Small intestine (tissue), 7 donors: ENCODE data around the gene IMPDH1. TPM values are rescaled to one million over a fixed set of nuclear protein-coding genes. Genes with fewer than 3 reads are reported as not detected.

Experiments
- DNase-seq, 2 donors: peaks; one replicate each; pipeline versions ENCODE4 v3.0.0 to v3.0.0-alpha.2; 2013
- FAIRE-seq: peaks from 2 replicates; lab custom pipeline; 2012; peaks lifted over from hg19 to GRCh38; lab: Jason Lieb, UNC
- H3K27ac ChIP-seq, 3 donors: one replicate each; pipeline ENCODE4 v1.5.1; 2013; ENCODE audit warnings: low read length in 2 of 3, mild to moderate bottlenecking in 2 of 3, control low read depth in 1 of 3, inconsistent platforms in 1 of 3, low read depth in 1 of 3, moderate library complexity in 1 of 3
- H3K27me3 ChIP-seq, 3 donors: one replicate each; pipeline ENCODE4 v1.6.1; 2013; ENCODE audit warnings: low read length in 3 of 3, inconsistent platforms in 1 of 3; ENCODE audit not compliant: control insufficient read depth in 3 of 3, insufficient read depth in 3 of 3
- H3K36me3 ChIP-seq, 3 donors: one replicate each; pipeline ENCODE4 v1.6.1; 2013; ENCODE audit warnings: low read length in 3 of 3, inconsistent platforms in 1 of 3, low read depth in 1 of 3, mild to moderate bottlenecking in 1 of 3, moderate library complexity in 1 of 3; ENCODE audit not compliant: control insufficient read depth in 3 of 3, insufficient read depth in 2 of 3
- H3K4me1 ChIP-seq, 3 donors: one replicate each; pipeline ENCODE4 v1.6.1; 2013; ENCODE audit warnings: low read length in 2 of 3, inconsistent platforms in 1 of 3, low read depth in 1 of 3, mild to moderate bottlenecking in 1 of 3, moderate library complexity in 1 of 3; ENCODE audit not compliant: control insufficient read depth in 3 of 3, insufficient read depth in 2 of 3
- H3K4me3 ChIP-seq, 3 donors: one replicate each; pipeline ENCODE4 v1.5.1; 2013; ENCODE audit warnings: low read length in 3 of 3, control low read depth in 1 of 3, inconsistent platforms in 1 of 3, low read depth in 1 of 3, mild to moderate bottlenecking in 1 of 3, moderate library complexity in 1 of 3
- H3K9me3 ChIP-seq, 2 donors: one replicate each; pipeline ENCODE4 v1.6.1; 2013; ENCODE audit warnings: low read depth in 1 of 2, low read length in 1 of 2; ENCODE audit not compliant: control insufficient read depth in 2 of 2, insufficient read depth in 1 of 2
- WGBS, 3 donors: extraction: QIAGEN DNeasy Blood & Tissue Kit; methylation state at CpG; one replicate each; pipeline ENCODE4 v1.1.7; 2013; 5-methylcytosine and 5-hydroxymethylcytosine counted together
- polyA plus RNA-seq, 4 donors: library from polyadenylated mRNA; stranded (reverse) in 3 of 4; unstranded in 1 of 4; fragments of 200-250 nt in 3 of 4; fragments of 120-200 nt in 1 of 4; gene quantifications; one replicate each; pipeline versions ENCODE4 v1.2.1 to v1.2.3, GENCODE V29; 2013
- donor health status: healthy with polysubstance abuse.
- donor health status: control.
- donor health status: control.
- donor health status: Bipolar disorder and iron deficiency.
- donor health status: healthy.

IMPDH1 gene
- polyA plus RNA-seq, 4 donors: 4.5 to 19.0 (median 10.9) TPM

DNA sequence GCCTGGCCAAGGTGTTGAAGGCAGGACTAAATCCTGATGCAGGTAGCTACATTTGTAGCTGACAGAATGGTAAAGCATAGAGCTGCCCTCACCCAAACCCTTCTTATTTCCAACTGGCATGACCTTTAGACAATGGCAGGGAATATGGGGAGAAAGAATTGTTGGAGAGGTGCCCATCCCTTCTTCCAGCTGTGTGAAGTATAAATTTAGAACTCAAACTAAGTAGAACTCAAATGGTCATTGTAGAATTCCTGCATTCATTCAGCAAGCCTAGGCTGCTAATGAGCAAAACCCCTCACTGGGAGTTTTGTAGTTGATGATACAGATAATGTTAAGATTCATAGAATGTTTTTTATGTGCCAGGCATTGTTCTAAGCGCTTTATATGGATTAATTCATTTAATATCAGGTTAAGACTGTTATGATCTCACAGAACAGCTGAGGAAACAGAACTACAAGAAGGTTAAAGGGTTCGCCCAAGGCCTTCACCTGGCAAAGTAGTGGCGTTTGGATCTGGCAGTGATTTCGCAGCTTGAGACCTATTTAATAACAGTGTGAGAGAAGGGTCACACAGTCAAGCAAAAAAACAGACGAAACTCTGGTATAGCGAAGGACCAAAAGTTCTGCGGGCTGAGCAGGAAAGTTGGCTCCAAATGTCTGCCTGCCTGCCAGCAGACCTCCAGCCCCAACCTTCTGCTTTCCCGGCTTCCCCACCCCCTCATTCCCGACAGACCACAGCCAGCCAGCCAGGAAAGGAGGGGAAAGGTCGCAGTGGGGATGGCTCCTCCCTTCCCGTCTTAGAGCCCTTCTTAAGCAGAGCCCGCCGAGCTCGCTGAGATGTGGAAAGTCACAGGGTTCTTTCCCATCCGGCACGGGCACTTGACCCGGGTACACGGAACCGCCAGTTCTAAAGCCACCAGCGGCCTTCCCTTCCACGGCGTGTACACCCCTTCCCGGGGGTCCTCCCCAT, 44.3 kb upstream of the IMPDH1 start:
- peak overlapping the region in 2 of 3 donors; percentile 3 to 5 for H3K4me3 ChIP-seq
- DNase-seq: peak; percentile 67 to 91
- H3K9me3 ChIP-seq: no peaks in the 10 kb centered on the region
- 9 to 33% (median 30%) methylated on average over 20 to 23 of the region's 23 CpGs for WGBS, 3 donors
- H3K4me1 ChIP-seq: peaks cover 0 to 30% (median 9%) of the 10 kb centered on the region in 3 donors
- H3K27ac ChIP-seq: peak overlapping the region; percentile 26 to 94 (median 89)
- H3K36me3 ChIP-seq: peaks cover 0 to 8% (median 0%) of the 10 kb centered on the region in 3 donors
- no peak for FAIRE-seq
- no peaks in the 10 kb centered on the region for H3K27me3 ChIP-seq

DNA sequence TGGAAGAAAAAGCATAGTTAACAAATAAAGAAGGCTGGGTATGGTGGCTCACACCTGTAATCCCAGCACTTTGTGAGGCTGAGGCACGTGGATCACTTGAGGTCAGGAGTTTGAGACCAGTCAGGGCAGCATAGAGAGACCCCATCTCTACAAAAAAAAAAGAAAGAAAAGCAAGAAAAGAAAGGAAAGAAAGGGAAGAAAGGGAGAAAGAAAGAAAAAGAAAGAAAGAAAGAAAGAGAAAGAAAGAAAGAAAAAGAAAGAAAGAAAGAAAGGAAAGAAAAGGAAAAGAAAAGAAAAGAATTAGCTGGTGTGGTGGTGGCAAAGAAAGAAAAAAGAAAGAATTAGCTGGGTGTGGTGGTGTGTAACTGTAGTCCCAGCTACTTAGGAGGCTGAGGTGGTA, 42.8 kb upstream of the IMPDH1 start:
- H3K4me1 ChIP-seq: peaks cover 0 to 30% (median 5%) of the 10 kb centered on the region in 3 donors
- no peak for FAIRE-seq
- H3K9me3 ChIP-seq: no peaks in the 10 kb centered on the region
- WGBS, 3 donors: 67 to 77% (median 72%) methylated on average over 1 of the region's 1 CpG
- H3K36me3 ChIP-seq: peaks cover 0 to 5% (median 0%) of the 10 kb centered on the region in 3 donors
- DNase-seq: no peak
- H3K27me3 ChIP-seq: no peaks in the 10 kb centered on the region
- H3K4me3 ChIP-seq: no peak overlapping the region
- no peak overlapping the region for H3K27ac ChIP-seq

DNA sequence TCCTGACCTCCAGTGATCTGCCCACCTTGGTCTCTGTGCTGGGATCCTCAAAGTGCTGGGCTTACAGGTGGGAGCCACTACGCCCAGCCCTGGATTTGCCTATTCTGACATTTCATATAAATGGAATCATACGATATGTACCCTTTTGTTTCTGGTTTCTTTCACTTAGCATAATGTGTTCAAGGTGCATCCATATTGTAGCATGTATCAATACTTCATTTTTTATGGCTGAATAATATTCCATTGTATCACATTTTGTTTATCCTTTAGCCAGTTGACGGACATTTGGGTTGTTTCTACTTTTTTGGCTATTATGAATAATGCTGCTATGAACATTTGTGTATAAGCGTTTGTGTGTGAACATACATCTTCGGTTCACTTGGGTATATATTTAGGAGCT, 41.1 kb upstream of the IMPDH1 start:
- FAIRE-seq: no peak
- Histone ChIP-seq H3K36me3 (no peaks in the 10 kb centered on the region), H3K4me1 (peaks cover 0 to 27% (median 5%) of the 10 kb centered on the region in 3 donors), H3K9me3 (no peaks in the 10 kb centered on the region), H3K27me3 (no peaks in the 10 kb centered on the region), H3K27ac (no peak overlapping the region), H3K4me3 (no peak overlapping the region)
- 91 to 95% (median 92%) methylated on average over 5 of the region's 5 CpGs for WGBS, 3 donors
- no peak for DNase-seq

DNA sequence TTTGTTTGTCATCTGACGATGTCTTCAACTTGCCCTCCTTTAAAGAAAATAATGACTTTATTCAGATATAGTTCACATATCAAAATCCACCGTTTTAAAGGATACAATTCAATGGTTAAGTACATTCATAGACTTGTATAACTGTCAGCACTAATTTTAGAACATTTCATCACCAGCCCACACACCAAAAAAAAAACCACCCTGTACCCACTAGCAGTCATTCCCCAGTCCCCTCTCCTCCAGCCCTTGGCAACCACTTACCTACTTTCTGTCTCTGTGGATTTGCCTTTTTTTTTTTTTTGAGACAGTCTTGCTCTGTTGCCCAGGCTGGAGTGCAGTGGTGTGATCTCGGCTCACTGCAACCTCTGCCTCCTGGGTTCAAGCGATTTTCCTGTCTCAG, 40.6 kb upstream of the IMPDH1 start:
- no peak overlapping the region for H3K4me3 ChIP-seq
- H3K9me3 ChIP-seq: no peaks in the 10 kb centered on the region
- H3K27me3 ChIP-seq: no peaks in the 10 kb centered on the region
- FAIRE-seq (no peak), DNase-seq (no peak)
- H3K27ac ChIP-seq: no peak overlapping the region
- H3K36me3 ChIP-seq: no peaks in the 10 kb centered on the region
- 72 to 83% (median 83%) methylated on average over 4 of the region's 4 CpGs for WGBS, 3 donors
- H3K4me1 ChIP-seq: peaks cover 0 to 27% (median 5%) of the 10 kb centered on the region in 3 donors

DNA sequence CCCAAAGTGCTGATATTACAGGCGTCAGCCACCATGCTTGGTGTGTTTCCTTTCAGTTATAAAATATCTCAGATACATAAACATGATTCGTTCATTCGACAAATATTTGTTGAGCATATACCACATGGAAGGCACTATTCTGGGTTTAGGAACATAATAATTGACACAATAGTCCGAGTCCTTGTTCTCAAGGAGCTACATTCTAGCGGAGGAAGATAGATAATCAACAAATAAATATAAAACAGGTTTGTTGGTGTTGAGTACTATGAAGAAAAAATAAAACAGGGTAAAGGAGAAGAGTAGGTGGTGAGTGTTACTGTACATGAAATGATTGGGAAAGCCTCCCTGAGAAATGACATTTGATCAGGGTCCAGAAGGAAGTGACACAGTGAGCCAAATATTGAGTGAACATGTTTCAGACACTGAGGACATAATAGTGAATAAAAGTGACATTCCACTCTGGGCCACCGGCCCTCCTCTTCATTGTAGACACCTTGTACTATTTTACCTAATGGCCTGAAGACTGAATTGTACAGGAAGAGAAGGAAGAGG, 39.0 kb upstream of the IMPDH1 start:
- H3K27me3 ChIP-seq: no peaks in the 10 kb centered on the region
- no peaks in the 10 kb centered on the region for H3K36me3 ChIP-seq
- FAIRE-seq (no peak), DNase-seq (no peak)
- WGBS, 3 donors: 87 to 89% (median 88%) methylated on average over 6 of the region's 6 CpGs
- H3K9me3 ChIP-seq: no peaks in the 10 kb centered on the region
- no peak overlapping the region for H3K4me3 ChIP-seq
- H3K27ac ChIP-seq: no peak overlapping the region
- H3K4me1 ChIP-seq: peaks cover 0 to 21% (median 3%) of the 10 kb centered on the region in 3 donors

DNA sequence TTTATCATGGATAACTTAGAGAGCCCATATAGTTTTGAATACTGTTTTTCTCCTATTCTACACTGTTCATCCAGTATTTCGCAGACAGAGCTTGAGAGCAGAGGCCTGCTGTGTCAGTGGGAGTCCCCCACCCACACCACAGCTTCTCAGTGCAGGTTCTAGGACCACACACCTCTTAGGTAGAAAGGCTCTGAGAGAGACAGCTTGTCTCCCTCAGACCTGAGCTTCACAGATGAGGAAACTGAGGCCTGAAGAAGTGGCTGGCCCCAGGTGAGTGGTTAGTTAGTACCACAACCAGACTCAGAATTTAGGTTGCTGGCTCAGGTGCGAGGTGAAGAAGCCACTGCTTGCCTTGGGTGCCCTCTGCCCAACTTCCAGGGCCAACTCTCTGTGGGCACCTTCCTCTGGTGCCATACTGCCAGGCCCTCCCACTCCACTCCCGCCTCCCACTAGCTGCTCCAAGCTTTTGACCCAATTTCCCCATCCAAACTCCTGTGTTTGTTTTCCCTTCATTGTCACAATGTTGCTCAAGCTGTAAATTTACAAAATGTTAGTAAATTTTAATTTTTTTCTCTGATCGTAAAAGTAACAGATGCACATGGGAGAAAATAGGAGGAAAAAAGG, 38.3 kb upstream of the IMPDH1 start:
- Histone ChIP-seq H3K36me3 (no peaks in the 10 kb centered on the region), H3K4me3 (no peak overlapping the region), H3K27me3 (no peaks in the 10 kb centered on the region), H3K9me3 (no peaks in the 10 kb centered on the region), H3K27ac (no peak overlapping the region), H3K4me1 (peaks cover 0 to 21% (median 0%) of the 10 kb centered on the region in 3 donors)
- WGBS, 3 donors: 71% methylated on average over 4 of the region's 4 CpGs
- DNase-seq (no peak), FAIRE-seq (no peak)

DNA sequence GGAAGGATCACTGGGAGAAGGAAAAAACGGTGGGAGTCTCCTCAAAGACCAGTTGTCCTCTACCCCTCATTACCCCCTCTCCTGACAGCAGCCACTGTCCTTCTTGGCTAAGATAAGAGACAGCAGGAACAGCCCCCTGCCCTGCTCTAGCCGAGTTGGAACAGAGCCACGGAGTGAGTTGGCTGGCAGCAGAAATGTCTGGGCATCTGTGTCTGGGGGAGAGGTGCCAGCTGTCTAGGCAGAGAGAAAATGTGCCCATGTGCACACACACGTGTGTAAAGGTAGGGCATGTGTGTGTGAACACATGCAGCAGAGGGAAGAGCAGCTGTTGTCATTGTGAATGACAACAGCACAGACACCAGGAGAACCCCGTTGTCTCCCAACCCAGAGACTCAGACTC, 36.5 kb upstream of the IMPDH1 start:
- FAIRE-seq (no peak), DNase-seq (no peak)
- Histone ChIP-seq H3K27ac (no peak overlapping the region), H3K36me3 (no peaks in the 10 kb centered on the region), H3K27me3 (no peaks in the 10 kb centered on the region), H3K9me3 (no peaks in the 10 kb centered on the region), H3K4me1 (peaks cover 0 to 32% (median 2%) of the 10 kb centered on the region in 3 donors), H3K4me3 (no peak overlapping the region)
- WGBS, 3 donors: 26 to 60% (median 35%) methylated on average over 5 of the region's 5 CpGs

DNA sequence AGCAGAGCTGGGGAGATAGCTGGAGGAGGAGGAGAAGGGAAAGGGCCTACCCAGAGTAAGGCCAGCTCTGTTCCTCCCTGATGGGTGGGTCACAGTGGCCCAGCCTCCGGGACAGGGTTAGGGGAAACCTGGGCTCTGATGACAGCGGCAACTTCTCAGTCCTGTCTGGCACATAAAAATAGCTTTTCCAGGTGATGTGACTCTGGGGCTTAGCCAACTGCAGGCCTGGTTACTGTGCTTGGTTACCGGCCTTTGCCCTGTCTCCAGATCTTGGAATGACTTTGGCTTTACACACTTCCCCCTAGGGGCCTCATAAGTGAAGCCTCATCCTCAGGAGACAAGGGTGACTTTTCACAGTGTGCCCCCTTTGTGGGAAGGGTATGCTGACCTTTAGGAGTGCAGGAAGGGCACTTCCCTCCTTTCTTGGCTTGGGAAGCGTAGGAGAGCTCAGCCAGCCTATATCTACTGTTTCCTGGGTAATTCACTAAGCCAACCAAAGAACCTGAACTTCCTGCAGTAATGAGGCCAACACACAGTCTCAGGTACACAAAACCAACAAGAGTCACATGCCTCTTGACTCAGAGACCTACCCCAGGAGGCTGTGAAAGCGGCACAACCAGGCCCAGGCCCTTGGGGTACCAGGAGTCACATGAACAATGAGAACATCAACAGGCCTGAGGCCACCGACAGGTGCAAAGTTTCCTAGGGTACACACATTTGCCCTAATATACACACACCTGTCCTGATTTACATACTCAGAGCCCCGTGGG, 34.2 kb upstream of the IMPDH1 start:
- peaks cover 0 to 34% (median 2%) of the 10 kb centered on the region in 3 donors for H3K4me1 ChIP-seq
- no peaks in the 10 kb centered on the region for H3K27me3 ChIP-seq
- H3K36me3 ChIP-seq: no peaks in the 10 kb centered on the region
- no peak for FAIRE-seq
- H3K4me3 ChIP-seq: no peak overlapping the region
- peak; percentile 65 to 91 for DNase-seq
- H3K9me3 ChIP-seq: no peaks in the 10 kb centered on the region
- WGBS, 3 donors: 14 to 49% (median 30%) methylated on average over 7 of the region's 7 CpGs
- peak overlapping the region; percentile 25 to 80 (median 67) for H3K27ac ChIP-seq
